Lung (tissue), 12 donors: ENCODE results near the gene VSTM2B. TPM values are rescaled to one million over a fixed set of nuclear protein-coding genes. Genes with fewer than 3 reads are reported as not detected.
A peak's percentile ranks its signal among the peaks of the same experiment; 100 is the strongest.

ENCODE experiments used
- ATAC-seq: fragments of 200-7000 bp; cut with Tn5 transposase; one replicate; pipeline ENCODE4 v1.9.1; 2020; ENCODE audit warnings: moderate number of reproducible peaks; ENCODE audit not compliant: insufficient read depth, low FRiP score
- DNase-seq, 3 donors: peaks; one replicate each; pipeline ENCODE4 v3.0.0-alpha.2; 2013 to 2017
- H3K27ac ChIP-seq, 2 donors: one replicate each; pipeline ENCODE4 v1.5.1; 2013; ENCODE audit warnings: mild to moderate bottlenecking in 2 of 2, moderate library complexity in 2 of 2, control low read depth in 1 of 2, inconsistent platforms in 1 of 2, low read depth in 1 of 2, low read length in 1 of 2
- H3K27me3 ChIP-seq, 3 donors: one replicate each; pipeline ENCODE4 v1.5.1; 2013; ENCODE audit warnings: low read length in 2 of 3; ENCODE audit not compliant: control insufficient read depth in 3 of 3, insufficient read depth in 3 of 3
- H3K36me3 ChIP-seq, 4 donors: one replicate each; pipeline ENCODE4 v1.5.1; 2013; ENCODE audit warnings: low read length in 4 of 4, mild to moderate bottlenecking in 1 of 4, moderate library complexity in 1 of 4; ENCODE audit not compliant: control insufficient read depth in 4 of 4, insufficient read depth in 4 of 4
- H3K4me1 ChIP-seq, 5 donors: one replicate each; pipeline ENCODE4 v1.5.1; 2013; ENCODE audit warnings: low read length in 5 of 5, mild to moderate bottlenecking in 2 of 5, moderate library complexity in 1 of 5; ENCODE audit not compliant: control insufficient read depth in 5 of 5, insufficient read depth in 5 of 5
- H3K4me3 ChIP-seq: one replicate; pipeline ENCODE4 v1.5.1; 2013; ENCODE audit warnings: mild to moderate bottlenecking, control low read depth, moderate library complexity
- H3K9ac ChIP-seq, 2 donors: one replicate each; pipeline ENCODE4 v1.5.1; 2013; ENCODE audit warnings: low read length in 2 of 2, control low read depth in 1 of 2; ENCODE audit not compliant: insufficient read depth in 1 of 2
- H3K9me3 ChIP-seq, 4 donors: one replicate each; pipeline ENCODE4 v1.5.1; 2013; ENCODE audit warnings: low read length in 3 of 4, mild to moderate bottlenecking in 1 of 4, moderate library complexity in 1 of 4; ENCODE audit not compliant: control insufficient read depth in 4 of 4, insufficient read depth in 3 of 4
- CTCF ChIP-seq: IDR thresholded peaks from 2 replicates; pipeline ENCODE4 v1.5.1; 2012; ENCODE audit warnings: mild to moderate bottlenecking; ENCODE audit errors: control extremely low read depth, extremely low read depth
- whole genome bisulfite sequencing, 2 donors: extraction: QIAGEN DNeasy Blood & Tissue Kit; methylation state at CpG; one replicate each; pipeline ENCODE4 v1.1.7; 2013; 5-methylcytosine and 5-hydroxymethylcytosine counted together
- polyA plus RNA-seq, 2 donors: library from polyadenylated mRNA; stranded (reverse); fragments of 200-250 nt; gene quantifications; one replicate each; pipeline ENCODE4 v1.2.1, GENCODE V29; 2013
- total RNA-seq, 2 donors: library from RNA; depleted of rRNA in 1 of 2; stranded (reverse); fragments of >200 nt in 1 of 2; gene quantifications; one replicate each; pipeline ENCODE4 v1.2.1, GENCODE V29; 2014 to 2021
- donor health status: control.
- donor health status: control.
- donor health status: Bipolar disorder and iron deficiency.
- donor health status: healthy.
- donor health status: DM: yes; HTN: yes; CAD: no.

Gene VSTM2B
- total and polyA plus RNA-seq, 4 donors, result not detected

- no peak overlapping the region for H3K4me3 ChIP-seq
- H3K27ac ChIP-seq, result no peak overlapping the region
- H3K27me3 ChIP-seq, result peaks cover 42 to 66% (median 49%) of the 10 kb centered on the region in 3 donors
- peaks cover 0 to 29% (median 0%) of the 10 kb centered on the region in 4 donors for H3K9me3 ChIP-seq
- ATAC-seq (no peak), DNase-seq (peak in 1 of 3 donors; percentile 13)
- peaks cover 0 to 25% (median 2%) of the 10 kb centered on the region in 5 donors for H3K4me1 ChIP-seq
- no peaks in the 10 kb centered on the region for H3K36me3 ChIP-seq
- 5% methylated on average over 57 to 100 of the region's 100 CpGs for WGBS, 2 donors
- TF ChIP-seq CTCF, result no peak
- no peak overlapping the region for H3K9ac ChIP-seq
Measured at GRCh38 chr19:29529646-29530539, 4.1 kb downstream of the VSTM2B start.

GRCh38 chr19:29530540-29531457 lies 5.0 kb downstream of the VSTM2B start:
- no peak overlapping the region for H3K9ac ChIP-seq
- peaks cover 0 to 25% (median 2%) of the 10 kb centered on the region in 5 donors for H3K4me1 ChIP-seq
- no peak for DNase-seq
- H3K27ac ChIP-seq, result no peak overlapping the region
- ATAC-seq, result no peak
- H3K4me3 ChIP-seq, result no peak overlapping the region
- no peak for TF ChIP-seq CTCF
- peaks cover 46 to 62% (median 47%) of the 10 kb centered on the region in 3 donors for H3K27me3 ChIP-seq
- peaks cover 0 to 29% (median 0%) of the 10 kb centered on the region in 4 donors for H3K9me3 ChIP-seq
- no peaks in the 10 kb centered on the region for H3K36me3 ChIP-seq
- 18 to 22% methylated on average over 14 to 15 of the region's 15 CpGs for WGBS, 2 donors

- Histone ChIP-seq H3K9me3 (peaks cover 0 to 29% (median 0%) of the 10 kb centered on the region in 4 donors), H3K9ac (no peak overlapping the region), H3K27me3 (peaks cover 39 to 62% (median 47%) of the 10 kb centered on the region in 3 donors), H3K36me3 (no peaks in the 10 kb centered on the region), H3K27ac (no peak overlapping the region), H3K4me3 (no peak overlapping the region), H3K4me1 (peaks cover 0 to 20% (median 2%) of the 10 kb centered on the region in 5 donors)
- 84 to 88% methylated on average over 7 of the region's 7 CpGs for WGBS, 2 donors
- ATAC-seq (no peak), DNase-seq (no peak)
- TF ChIP-seq CTCF, result no peak
Measured at GRCh38 chr19:29531458-29532025, 5.7 kb downstream of the VSTM2B start.
